ENCODE data around the gene CACNA1C.
A peak's percentile ranks its signal among the peaks of the same experiment; 100 is the strongest.
"Not testable (repeated sequence)": the region's sequence is repeated elsewhere in the genome, so short reads cannot be mapped to it uniquely, and the experiment has no call there.

The CACNA1C gene

GRCh38 chr12:2697057-2697800 is 644.4 kb downstream of the CACNA1C start:
- no peak for DNase-seq (ENCODE audit: low read depth, low spot score)
- H3K27ac ChIP-seq = no peak overlapping the region

GRCh38 chr12:2698566-2698965 is 645.8 kb downstream of the CACNA1C start:
- no peak for DNase-seq (ENCODE audit: low read depth, low spot score)

GRCh38 chr12:2710701-2711100 is 657.9 kb downstream of the CACNA1C start:
- no peak for DNase-seq (ENCODE audit: low read depth, low spot score)
- H3K27ac ChIP-seq = no peak overlapping the region

More at GRCh38 chr12:2698566-2698965, 645.8 kb downstream of the CACNA1C start:
- no peak overlapping the region for H3K27ac ChIP-seq

- H3K27ac ChIP-seq = no peak overlapping the region
- DNase-seq (ENCODE audit: low read depth, low spot score) = peak; percentile 29
These were observed 666.6 kb downstream of the CACNA1C start for GRCh38 chr12:2719392-2719791.

GRCh38 chr12:2722806-2723205 is 670.0 kb downstream of the CACNA1C start:
- no peak overlapping the region for H3K27ac ChIP-seq
- peak; percentile 29 for DNase-seq (ENCODE audit: low read depth, low spot score)

GRCh38 chr12:2732290-2732689 is 679.5 kb downstream of the CACNA1C start:
- H3K27ac ChIP-seq = no peak overlapping the region

GRCh38 chr12:2733493-2734355 is 680.9 kb downstream of the CACNA1C start:
- no peak overlapping the region for H3K27ac ChIP-seq
- DNase-seq (ENCODE audit: low read depth, low spot score) = no peak

More at GRCh38 chr12:2732290-2732689, 679.5 kb downstream of the CACNA1C start:
- no peak for DNase-seq (ENCODE audit: low read depth, low spot score)

- DNase-seq (ENCODE audit: low read depth, low spot score) = no peak
- H3K27ac ChIP-seq = no peak overlapping the region
These were observed 682.6 kb downstream of the CACNA1C start for GRCh38 chr12:2735432-2735831.

- no peak overlapping the region for H3K27ac ChIP-seq
- DNase-seq (ENCODE audit: low read depth, low spot score) = no peak
These were observed 685.0 kb downstream of the CACNA1C start for GRCh38 chr12:2737656-2738241.

GRCh38 chr12:2739069-2739468 is 686.3 kb downstream of the CACNA1C start:
- DNase-seq (ENCODE audit: low read depth, low spot score) = no peak
- no peak overlapping the region for H3K27ac ChIP-seq

GRCh38 chr12:2739832-2740641 is 687.2 kb downstream of the CACNA1C start:
- H3K27ac ChIP-seq = no peak overlapping the region
- DNase-seq (ENCODE audit: low read depth, low spot score) = no peak

- H3K27ac ChIP-seq; DNase-seq (ENCODE audit: low read depth, low spot score): not testable (repeated sequence)
These were observed 689.2 kb downstream of the CACNA1C start for GRCh38 chr12:2742037-2742436.

GRCh38 chr12:2743478-2743877 is 690.7 kb downstream of the CACNA1C start:
- H3K27ac ChIP-seq = no peak overlapping the region
- no peak for DNase-seq (ENCODE audit: low read depth, low spot score)

GRCh38 chr12:2745655-2746054 is 692.9 kb downstream of the CACNA1C start:
- DNase-seq (ENCODE audit: low read depth, low spot score) = no peak

More at GRCh38 chr12:2745655-2746054, 692.9 kb downstream of the CACNA1C start:
- H3K27ac ChIP-seq = no peak overlapping the region
